Stimulated activated CD4-positive, alpha-beta T cell treated with anti-CD3 and anti-CD28 coated beads, Interleukin-2, amount 100 ng/mL, for 48 hours (primary cell): ENCODE data around the gene GTF2A1.
"Not testable (repeated sequence)": the region's sequence is repeated elsewhere in the genome, so short reads cannot be mapped to it uniquely, and the experiment has no call there.

Experiments used
- DNase-seq, 2 donors: peaks; one replicate each; pipeline ENCODE4 v3.0.0-alpha.2; 2020

GTF2A1 gene

DNA sequence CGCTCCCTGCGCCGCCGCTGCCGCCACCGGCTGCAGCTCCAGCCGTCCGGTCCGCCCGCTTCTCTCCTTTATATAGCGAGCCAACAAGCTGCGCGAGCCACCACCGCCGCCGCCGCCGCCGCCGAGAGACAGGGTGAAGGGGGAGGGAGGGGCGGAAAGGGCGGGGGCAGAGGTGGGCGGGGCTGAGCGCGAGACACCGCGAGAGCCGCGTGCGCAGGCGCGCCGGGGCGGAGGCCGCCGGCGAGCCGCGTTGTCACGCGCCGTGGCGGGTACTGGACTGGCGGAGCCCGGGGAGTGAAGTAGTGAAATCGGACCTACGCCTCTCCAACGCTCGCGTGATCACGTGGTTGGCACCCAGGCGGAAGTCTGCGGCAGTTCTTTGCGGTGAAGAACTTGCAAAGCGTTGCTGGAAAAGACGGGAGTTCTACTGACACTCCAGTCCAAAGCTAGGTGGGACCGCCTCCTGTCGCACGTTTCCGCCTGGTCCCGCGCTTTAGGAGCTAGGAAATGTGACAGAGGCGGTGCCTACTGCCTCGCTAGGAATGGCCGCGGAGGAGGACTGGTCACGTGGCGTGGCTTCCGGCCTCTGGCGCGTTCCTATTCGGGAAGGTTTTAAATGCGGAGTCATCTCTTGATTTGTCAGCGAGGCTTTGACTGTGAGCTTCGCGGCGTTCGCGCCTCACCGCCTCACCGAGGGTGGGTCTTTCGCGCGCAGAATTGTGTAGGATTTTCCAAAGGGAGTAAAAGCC is at the start of gene GTF2A1:
Gene GTF2A1 (minus strand): TSS at position 130 of the 749 bp plus-strand sequence. CDS start 441 bp downstream, outside the sequence.
- DNase-seq, result peak; percentile 85 to 88

GRCh38 chr14:81269979-81270375 is 49.2 kb upstream of the GTF2A1 start:
- no peak for DNase-seq

- peak in 1 of 2 donors; percentile 7 for DNase-seq
These were observed 48.6 kb upstream of the GTF2A1 start for GRCh38 chr14:81269100-81269978.

DNA sequence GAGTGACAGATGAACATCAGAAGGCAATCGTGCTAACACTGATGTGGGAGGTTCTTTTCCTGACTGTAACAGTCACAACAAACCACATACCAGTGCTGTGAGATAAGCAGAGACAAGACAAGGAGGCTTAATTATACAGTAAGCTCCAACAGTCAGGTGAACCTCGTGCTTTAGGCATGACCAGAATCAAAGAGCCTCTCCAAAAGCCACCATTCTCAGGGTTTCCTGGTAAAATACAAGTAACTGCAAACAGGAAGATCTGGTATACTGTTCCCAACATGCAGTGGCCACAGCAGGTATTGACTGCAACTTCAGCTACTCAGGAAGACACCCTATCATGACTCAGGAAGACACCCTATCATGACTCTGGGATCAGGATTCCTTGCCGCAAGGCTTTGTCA is 47.3 kb upstream of the GTF2A1 start:
- no peak for DNase-seq

DNA sequence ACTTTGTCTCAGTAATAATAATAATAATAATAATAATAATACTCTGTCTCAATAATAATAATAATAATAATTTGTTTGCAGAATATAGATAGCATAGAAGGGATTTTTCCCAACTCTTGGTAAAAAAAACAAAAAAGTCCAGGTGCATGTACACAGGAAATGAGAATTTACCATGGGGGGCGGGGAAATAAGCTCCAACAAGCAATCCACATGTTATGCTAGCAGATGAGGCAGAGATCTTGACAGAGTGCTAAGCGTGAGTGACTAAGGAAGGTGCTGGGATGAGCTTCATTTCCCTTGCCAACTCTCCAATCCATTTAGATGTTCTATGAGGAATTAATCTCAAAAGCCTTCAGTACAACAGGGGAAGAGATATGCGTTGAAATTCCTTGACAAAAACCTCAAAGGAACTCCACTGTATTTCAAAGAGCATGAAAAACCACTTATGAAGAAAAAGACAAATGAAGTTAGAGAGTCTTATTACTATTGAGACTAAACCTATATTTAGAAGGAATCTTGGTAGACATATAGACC is 44.9 kb upstream of the GTF2A1 start:
- DNase-seq, result no peak

GRCh38 chr14:81264671-81265070 is 43.9 kb upstream of the GTF2A1 start:
- DNase-seq, result no peak

DNA sequence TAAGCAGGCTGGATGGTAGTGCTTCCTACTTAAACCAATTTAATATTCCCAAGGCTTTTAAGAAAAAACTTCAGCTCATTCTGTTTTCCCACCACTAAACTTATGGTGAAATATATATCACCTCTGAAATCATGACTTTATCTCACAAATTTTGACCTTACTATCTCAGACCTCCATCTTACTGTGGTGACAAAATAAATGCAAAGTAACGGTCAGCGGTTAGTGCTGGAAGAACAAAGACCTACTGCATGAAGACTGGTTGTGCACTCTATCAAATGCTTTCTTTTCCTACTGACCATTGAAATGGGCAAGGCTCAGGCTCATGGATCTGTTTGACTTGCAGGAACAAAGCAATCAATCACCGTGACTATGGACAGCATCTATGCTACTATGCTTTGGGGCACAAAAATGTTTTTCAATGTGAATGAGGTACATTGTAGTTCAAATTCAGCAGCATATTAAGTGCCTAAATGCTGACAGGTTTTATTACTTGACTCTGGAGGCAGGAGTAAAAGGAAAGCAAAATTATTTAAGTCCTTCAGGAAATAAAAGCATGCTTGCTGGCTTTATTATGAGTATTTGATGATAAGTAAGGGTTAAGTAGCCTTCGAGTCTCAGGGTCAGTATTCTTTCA is 43.1 kb upstream of the GTF2A1 start:
- DNase-seq, result no peak

GRCh38 chr14:81261176-81261575 is 40.4 kb upstream of the GTF2A1 start:
- DNase-seq, result no peak

DNA sequence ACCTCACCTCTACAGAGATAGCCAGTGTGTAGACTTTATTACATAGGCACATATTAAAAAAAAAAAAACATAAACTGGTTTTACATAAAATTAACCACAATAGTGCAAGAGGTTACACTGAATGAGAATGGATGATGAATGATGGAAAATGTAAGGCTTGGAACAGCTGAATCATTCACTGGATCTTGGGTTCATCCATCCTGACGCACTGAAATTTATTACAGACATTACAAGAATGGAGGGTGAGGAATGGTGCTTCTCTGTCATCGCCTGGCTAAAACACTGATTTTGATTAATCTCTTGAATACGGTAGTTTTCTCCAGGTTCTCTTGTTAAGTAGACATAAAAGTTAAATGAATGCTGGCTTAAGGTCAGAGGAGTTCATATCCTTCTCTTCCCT is 40.0 kb upstream of the GTF2A1 start:
- DNase-seq, result no peak

- DNase-seq, result no peak
These were observed 35.7 kb upstream of the GTF2A1 start for GRCh38 chr14:81256289-81256960.

DNA sequence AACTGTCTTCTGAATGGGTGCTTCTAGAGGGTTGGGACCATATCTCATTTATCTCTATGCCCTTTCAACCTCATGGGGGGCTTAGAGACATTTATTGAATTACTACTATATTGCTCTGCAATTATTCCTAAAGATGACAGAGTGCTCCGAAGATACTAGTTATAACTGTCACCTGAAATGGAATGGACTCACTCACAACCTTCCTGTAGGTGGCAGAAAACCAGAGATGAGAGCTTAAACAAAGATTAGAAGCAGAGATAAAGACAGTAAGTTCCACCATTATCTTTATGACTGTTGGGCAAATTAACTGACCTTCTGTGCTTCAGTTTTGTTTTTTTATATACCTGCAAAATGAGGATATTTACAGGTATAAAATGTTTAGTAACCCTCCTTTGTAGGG is 31.5 kb upstream of the GTF2A1 start:
- no peak for DNase-seq

DNA sequence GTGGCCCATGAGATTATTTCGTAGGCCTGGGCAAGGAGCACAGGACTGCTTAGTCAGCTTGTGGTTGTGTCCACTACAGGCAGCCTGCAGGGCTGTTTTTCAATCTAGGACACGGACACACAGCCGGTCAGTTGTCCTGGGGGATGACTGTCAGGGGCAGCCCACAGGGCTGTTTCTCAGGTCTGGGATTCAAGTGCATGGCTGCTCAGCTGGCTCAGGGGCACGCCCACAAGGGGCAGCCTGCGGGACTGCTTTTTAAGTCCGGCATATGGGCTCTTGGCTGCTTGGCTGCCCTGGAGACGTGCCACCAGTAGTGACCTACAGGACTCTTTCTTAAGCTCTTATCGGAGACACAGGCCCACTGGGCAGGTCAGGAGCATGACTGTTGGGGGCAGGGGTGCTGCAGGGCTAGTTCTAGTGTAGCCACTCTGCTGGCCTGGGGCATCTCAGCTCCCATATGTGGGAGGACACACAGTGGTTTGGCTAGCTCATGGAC is 26.6 kb upstream of the GTF2A1 start:
- no peak for DNase-seq

DNA sequence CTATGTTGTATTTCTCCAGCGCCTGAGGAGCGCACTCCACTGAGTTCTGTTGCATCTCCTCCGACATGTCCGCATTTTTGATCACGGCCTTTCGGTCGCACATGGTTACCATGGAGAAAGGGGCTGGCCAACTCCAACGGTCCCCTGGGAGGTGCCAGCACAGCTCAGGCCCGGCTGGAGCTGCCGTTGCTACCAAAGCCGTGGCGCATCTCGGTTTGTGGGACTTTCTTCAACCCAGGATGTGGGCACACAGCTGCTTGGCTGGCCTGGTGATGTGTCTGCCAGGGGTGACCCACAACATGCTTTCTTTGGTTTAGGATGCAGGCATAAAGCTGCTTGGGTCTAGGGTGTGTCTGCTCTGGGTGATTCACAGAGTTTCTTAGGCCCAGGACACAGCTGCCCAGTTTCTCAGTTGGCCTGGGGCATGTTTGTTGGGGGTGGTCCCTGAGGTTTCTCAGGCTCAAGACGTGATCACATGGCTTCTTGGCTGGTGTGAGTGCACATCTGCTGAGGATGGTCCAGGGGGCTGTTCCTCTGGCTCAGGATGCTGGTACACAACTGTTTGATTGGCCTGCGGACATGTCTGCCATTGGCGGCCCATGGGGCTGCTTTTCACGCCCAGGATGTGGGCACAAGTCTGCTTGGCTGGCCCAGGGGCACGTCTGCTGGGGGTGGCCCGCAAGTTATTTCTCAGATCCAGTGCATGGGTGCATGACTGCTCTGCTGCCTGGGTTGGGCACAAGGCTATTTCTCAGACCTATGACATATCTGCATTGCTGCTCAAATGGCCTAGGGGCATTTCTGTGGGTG is 25.9 kb upstream of the GTF2A1 start:
- DNase-seq, result no peak

GRCh38 chr14:81245771-81246170 is 25.0 kb upstream of the GTF2A1 start:
- no peak for DNase-seq

DNA sequence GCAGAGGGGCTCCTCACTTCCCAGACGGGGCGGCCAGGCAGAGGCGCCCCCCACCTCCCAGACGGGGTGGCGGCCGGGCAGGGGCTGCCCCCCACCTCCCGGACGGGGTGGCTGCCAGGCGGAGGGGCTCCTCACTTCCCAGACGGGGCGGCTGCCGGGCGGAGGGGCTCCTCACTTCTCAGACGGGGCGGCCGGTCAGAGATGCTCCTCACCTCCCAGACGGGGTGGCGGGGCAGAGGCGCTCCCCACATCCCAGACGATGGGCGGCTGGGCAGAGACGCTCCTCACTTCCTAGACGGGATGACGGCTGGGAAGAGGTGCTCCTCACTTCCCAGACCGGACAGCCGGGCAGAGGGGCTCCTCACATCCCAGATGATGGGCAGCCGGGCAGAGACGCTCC is 23.7 kb upstream of the GTF2A1 start:
- DNase-seq, result not testable (repeated sequence)

GRCh38 chr14:81243499-81243898 is 22.7 kb upstream of the GTF2A1 start:
- no peak for DNase-seq

DNA sequence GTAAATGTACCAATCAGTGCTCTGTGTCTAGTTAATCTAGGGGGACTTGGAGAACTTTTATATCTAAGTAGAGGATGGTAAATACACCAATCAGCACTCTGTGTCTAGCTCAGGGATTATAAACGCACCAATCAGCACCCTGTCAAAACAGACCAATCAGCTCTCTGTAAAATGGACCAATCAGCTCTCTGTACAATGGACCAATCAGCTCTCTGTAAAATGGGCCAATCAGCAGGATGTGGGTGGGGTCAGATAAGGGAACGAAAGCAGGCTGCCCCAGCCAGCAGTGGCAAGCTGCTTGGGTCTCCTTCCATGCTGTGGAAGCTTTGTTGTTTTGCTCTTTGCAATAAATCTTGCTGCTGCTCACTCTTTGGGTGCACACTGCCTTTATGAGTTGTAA is 16.1 kb upstream of the GTF2A1 start:
- not testable (repeated sequence) for DNase-seq

- DNase-seq, result no peak
These were observed 15.4 kb upstream of the GTF2A1 start for GRCh38 chr14:81236138-81236537.

DNA sequence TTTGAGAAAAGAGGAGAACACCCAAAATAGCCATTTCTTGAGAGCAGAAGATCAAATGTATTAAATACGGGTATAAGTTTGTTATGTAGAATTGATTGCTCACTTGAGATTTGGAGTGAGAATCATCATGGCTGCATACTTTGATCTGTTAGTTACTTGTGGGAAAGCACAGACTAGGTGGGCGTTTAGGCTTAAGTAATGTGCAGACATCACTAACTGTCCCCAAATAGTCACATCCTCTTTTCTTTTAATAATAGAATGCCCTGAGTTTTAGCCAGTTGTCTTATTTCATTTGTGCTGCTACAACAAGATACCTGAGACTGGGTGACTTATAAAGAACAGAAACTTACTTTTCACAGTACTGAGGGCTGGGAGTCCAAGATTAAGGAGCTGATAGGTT is 14.3 kb upstream of the GTF2A1 start:
- DNase-seq, result no peak

DNA sequence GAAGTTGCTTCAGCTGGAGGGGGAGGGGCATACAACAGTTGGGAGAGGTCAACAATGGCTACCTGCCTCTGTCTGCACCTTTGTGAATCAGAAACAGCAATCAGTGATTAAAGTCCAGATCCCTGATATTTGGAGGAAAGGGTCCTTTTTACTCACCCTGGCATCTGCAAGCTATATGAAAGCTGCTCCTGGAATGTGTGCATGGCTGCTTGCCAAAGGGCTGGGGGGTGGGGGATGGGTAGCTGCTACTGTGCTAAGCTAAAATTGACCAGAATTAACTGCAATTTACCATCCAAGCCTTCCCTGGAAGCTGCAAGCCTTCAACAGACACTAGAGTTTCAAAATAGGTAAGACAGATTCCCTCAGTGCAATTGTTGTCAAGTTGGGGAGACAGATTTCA is 13.5 kb upstream of the GTF2A1 start:
- no peak for DNase-seq

GRCh38 chr14:81233615-81234014 is 12.9 kb upstream of the GTF2A1 start:
- no peak for DNase-seq

DNA sequence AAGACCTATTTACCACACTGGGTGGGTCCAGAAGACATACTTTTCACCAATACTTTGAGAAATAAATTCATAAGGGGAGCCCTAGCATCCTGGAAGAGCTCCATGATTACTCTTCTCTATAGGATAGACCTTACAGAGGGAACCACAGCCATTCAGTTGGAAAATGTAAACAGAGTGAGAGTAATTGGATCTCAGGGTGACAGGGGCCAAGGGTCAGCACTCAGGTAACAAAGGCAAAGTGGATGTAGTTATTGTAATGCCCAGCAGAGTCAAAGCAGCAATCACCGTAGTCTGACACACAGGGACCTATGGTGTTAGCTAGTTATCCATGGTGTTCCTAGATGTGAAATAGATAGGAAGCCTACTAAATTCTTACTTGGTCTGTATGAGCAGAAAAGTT is 10.8 kb upstream of the GTF2A1 start:
- no peak for DNase-seq
